GM12864 (cell line): ENCODE results near the gene TBX10.
"Not testable (repeated sequence)": the region's sequence is repeated elsewhere in the genome, so short reads cannot be mapped to it uniquely, and the experiment has no call there.

Experiments used
- DNase-seq: peaks from one replicate; pipeline ENCODE4 v3.0.0-alpha.2; 2011; ENCODE audit warnings: low read depth
- H3K4me3 ChIP-seq: 2 replicates; pipeline ENCODE4 v1.5.1; 2011; ENCODE audit warnings: mild to moderate bottlenecking, low read depth, low read length, control low read depth
- TF ChIP-seq, protein P1 (sequence below): IDR thresholded peaks from 2 replicates; pipeline ENCODE4 v1.5.1; 2011; ENCODE audit warnings: low read depth, mild to moderate bottlenecking, moderate library complexity, low read length, control low read depth, inconsistent platforms; ENCODE audit errors: missing control alignments

Gene TBX10

DNA sequence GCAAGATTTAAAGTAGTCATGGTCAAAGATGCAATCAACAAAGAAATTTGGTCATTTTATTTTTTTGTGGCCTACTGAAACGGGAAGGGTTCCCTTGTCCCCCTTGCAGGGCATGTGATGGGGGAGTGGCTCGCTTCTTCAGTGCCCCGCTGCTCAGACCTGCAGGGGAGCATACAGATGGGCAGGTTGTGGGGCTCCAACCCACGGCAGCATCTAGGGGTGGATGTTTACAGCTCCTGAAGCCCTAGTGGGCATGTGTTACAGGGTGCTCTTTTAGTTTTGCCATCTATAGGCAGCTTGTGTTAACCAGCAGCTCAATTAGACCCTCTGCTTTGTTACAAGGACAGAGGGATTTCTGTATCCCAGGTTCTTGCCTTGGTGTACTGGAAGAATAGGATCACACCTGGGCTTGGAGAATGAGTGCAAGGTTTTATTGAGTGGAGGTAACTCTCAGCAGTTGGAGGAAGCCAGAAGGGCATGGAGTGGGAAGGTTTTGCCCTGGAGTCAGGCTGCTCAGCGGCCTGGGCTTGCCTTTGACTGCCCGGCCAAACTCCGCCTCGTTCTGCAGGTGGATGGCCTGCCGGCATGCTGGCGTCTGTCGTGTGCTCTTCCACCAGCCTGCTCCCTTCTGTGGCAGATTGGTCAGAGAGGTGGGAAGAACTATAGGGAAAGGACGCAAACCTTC lies 46.5 kb downstream of the TBX10 start:
- DNase-seq: no peak
- H3K4me3 ChIP-seq: no peak overlapping the region
- TF ChIP-seq, protein P1, sequence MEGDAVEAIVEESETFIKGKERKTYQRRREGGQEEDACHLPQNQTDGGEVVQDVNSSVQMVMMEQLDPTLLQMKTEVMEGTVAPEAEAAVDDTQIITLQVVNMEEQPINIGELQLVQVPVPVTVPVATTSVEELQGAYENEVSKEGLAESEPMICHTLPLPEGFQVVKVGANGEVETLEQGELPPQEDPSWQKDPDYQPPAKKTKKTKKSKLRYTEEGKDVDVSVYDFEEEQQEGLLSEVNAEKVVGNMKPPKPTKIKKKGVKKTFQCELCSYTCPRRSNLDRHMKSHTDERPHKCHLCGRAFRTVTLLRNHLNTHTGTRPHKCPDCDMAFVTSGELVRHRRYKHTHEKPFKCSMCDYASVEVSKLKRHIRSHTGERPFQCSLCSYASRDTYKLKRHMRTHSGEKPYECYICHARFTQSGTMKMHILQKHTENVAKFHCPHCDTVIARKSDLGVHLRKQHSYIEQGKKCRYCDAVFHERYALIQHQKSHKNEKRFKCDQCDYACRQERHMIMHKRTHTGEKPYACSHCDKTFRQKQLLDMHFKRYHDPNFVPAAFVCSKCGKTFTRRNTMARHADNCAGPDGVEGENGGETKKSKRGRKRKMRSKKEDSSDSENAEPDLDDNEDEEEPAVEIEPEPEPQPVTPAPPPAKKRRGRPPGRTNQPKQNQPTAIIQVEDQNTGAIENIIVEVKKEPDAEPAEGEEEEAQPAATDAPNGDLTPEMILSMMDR: no peak

DNA sequence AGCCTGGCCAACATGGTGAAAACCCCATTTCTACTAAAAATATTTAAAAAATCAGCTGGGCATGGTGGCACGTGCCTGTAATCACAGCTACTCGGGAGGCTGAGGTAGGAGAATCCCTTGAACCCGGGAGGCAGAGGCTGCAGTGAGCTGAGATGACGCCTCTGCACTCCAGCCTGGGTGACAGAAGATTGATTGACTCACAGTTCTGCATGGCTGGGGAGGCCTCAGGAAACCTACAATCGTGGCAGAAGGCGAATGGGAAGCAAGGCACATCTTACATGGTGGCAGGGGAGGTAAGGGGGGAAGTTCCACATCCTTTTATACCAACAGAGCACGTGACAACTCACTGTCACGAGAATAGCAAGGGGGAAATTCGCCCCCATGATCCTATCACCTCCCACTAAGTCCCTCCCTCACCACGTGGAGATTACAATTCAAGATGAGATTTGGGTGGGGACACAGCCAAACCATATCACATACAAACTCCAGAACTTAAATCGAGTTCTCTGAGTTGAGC lies 50.6 kb downstream of the TBX10 start:
- not testable (repeated sequence) for H3K4me3 ChIP-seq, DNase-seq

DNA sequence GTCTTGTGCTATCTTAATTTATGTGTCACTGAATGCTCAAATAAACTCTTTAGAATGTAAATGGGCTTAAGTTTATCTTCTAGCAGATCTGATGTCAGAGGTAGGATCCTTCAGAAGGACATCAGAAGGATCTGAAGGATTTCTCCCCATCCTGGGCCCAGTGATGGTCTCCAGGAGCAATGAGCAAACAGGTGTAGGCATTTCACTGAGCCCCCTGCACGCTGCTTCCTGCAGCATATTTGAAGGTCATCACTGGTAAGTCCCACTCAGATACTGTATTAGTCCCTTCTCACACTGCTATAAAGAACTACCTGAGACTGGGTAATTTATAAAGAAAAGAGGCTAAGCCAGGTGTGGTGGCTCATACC lies 51.4 kb downstream of the TBX10 start:
- DNase-seq: no peak
- no peak overlapping the region for H3K4me3 ChIP-seq
- TF ChIP-seq, protein P1: no peak

DNA sequence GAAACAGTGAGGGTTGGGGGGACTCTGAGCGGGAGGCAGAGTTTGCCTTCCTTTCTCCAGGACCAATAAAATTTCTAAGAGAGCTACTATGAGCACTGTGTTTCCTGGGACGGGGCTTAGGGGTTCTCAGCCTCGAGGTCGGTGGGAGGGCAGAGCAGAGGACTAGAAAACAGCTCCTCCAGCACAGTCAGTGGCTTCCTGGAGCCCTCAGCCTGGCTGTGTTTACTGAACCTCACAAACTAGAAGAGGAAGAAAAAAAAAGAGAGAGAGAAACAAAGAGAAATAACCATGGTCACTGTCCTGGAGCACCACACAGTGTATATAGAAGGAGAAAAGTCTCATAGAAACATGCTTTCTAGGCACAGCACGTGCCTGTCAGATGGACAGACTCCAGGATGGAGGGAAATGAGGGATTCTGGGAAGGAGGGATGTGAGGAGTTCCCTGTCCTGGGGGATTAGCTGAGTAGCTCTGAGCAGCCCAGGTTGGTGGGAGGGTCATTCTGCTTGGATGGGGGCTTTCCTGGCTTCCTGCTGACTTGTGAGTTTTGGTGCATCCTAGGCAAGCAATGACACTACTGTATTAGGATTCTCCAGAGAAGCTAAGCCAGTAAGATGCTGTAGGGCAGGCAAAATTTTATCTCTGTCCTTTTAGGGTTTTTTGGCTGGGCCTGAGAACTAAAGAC lies 52.9 kb downstream of the TBX10 start:
- no peak for DNase-seq
- H3K4me3 ChIP-seq: no peak overlapping the region
- TF ChIP-seq, protein P1: no peak

DNA sequence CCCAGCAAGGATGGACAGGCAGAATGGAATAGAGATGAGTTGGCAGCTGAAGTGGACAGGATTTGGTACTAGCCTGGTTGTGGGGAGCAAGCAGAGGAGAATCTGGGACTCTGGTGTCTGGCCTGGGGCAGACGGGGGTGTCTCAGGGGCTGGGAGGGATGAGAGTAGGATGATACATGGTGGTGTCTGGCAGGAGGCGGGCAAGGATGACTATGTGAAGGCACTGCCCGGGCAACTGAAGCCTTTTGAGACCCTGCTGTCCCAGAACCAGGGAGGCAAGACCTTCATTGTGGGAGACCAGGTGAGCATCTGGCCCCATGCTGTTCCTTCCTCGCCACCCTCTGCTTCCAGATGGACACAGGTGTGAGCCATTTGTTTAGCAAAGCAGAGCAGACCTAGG lies 53.7 kb downstream of the TBX10 start:
- TF ChIP-seq, protein P1: no peak
- no peak for DNase-seq
- no peak overlapping the region for H3K4me3 ChIP-seq

DNA sequence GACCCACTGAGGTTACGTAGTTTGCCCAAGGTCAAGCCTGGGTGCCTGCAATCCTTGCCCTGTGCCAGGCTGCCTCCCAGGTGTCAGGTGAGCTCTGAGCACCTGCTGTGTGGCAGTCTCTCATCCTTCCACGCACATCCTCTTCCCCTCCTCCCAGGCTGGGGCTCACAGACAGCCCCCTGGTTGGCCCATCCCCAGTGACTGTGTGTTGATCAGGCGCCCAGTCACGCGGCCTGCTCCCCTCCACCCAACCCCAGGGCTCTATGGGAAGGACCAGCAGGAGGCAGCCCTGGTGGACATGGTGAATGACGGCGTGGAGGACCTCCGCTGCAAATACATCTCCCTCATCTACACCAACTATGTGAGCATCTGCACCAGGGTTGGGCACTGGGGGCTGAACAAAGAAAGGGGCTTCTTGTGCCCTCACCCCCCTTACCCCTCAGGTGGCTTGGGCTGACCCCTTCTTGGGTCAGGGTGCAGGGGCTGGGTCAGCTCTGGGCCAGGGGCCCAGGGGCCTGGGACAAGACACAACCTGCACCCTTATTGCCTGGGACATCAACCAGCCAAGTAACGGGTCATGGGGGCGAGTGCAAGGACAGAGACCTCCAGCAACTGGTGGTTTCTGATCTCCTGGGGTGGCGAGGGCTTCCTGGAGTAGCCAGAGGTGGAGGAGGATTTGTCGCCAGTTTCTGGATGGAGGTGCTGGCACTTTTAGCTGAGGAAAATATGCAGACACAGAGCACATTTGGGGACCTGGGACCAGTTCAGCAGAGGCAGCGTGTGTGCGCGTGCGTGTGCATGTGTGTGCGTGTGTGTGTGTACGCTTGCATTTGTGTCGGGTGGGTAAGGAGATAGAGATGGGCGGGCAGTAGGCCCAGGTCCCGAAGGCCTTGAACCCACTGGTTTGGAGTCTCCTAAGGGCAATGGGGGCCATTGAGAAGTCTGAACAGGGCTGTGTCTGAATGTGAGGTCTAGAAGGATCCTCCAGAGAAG lies 54.4 kb downstream of the TBX10 start:
- no peak for DNase-seq
- peak overlapping the region; percentile 81 for H3K4me3 ChIP-seq
- TF ChIP-seq, protein P1: no peak
